ENCODE results near the gene PFN4.
"Not testable (repeated sequence)": the region's sequence is repeated elsewhere in the genome, so short reads cannot be mapped to it uniquely, and the experiment has no call there.

Gene PFN4

DNA sequence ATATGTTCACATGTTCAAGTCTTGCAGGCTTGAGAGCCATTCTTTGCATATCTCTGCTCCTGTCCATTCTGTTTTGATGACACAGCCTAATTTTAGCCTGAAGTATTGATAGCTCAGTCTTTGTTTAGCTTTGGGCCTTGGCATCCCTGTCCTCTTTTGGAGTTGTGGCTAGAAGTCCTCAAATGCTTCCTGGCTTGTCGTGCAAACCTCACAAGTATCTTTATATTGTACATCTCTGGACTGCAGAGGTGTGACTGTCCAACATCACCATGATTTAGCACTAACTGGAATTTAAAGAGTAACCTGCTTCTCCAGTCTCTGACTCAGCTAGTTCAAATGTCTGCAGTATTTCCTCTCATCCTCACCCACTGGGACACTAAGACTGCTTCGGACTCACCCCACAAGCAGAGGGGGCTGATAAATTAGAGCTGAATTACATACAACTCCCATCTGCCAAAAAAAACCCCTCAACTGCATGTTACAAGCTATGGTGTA lies 11.7 kb downstream of the PFN4 start:
- DNase-seq (ENCODE audit: low read depth in 2 of 2): no peak

- DNase-seq (ENCODE audit: low read depth in 2 of 2): no peak
These were observed 12.4 kb downstream of the PFN4 start for GRCh38 chr2:24110660-24111303.

DNA sequence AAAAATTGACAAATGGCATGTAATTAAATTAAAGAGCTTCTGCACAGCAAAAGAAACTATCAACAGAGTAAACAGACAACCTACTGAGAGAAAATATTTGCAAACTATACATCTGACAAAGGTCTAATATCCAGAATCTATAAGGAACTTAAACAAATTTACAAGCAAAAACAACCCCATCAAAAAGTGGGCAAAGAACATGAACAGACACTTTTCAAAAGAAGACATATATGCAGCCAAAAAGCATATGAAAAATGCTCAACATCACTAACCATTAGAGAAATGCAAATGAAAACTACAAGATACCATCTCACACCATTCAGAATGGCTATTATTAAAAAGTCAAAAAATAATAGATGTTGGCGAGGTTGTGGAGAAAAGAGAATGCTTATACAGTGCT lies 13.7 kb downstream of the PFN4 start:
- not testable (repeated sequence) for DNase-seq (ENCODE audit: low read depth in 2 of 2)

GRCh38 chr2:24107336-24107735 lies 15.8 kb downstream of the PFN4 start:
- DNase-seq (ENCODE audit: low read depth in 2 of 2): no peak

DNA sequence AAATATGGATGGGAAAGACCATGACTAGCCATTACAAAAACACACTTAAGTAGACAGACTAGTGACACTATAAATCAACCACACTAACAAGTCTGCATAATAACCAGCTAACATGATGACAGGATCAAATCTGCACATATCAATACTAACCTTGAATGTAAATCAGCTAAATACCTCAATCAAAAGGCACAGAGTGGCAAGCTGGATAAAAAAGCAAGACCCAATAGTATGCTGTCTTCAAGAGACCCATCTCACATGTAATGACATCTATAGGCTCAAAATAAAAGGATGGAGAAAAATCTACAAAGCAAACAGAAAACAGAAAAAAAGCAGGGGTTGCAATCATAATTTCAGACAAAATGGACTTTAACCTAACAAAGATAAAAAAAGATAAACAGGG lies 16.3 kb downstream of the PFN4 start:
- DNase-seq (ENCODE audit: low read depth in 2 of 2): no peak

DNA sequence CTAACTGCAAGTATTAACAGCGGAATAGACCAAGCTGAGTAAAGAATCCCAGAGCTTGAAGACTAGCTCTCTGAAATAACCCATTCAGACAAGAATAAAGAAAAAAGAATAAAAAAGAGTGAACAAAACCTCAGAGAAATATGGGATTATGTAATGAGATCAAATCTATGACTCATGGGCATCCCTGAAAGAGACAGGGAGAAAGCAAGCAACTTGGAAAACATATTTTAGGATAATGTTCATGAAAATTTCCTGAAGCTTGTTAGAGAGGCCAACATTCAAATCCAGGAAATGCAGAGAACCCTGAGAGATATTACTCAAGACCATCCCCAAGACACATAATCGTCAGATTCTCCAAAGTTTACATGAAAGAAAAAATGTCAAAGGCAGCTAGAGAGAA lies 17.3 kb downstream of the PFN4 start:
- DNase-seq (ENCODE audit: low read depth in 2 of 2): no peak

DNA sequence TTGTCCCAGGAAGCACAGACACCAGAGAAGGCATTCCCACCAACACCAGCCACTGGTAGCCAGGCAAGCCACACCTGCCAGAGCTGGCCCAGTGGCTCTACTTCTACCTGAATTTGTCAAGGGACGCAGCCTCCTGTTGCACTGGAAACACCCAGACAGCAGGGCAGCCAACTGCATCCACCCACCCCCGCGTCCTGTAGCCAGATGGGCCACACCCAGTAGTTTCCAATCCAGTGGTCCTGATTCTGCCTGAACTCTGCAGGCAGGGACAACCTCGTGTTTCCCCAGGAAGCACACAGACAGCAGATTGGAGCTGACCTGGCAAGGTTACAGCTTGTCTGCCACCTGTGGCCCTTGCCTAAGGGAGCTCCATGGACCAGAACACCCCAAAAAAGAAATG lies 18.2 kb downstream of the PFN4 start:
- no peak for DNase-seq (ENCODE audit: low read depth in 2 of 2)

GRCh38 chr2:24104110-24104650 lies 19.0 kb downstream of the PFN4 start:
- no peak for DNase-seq (ENCODE audit: low read depth in 2 of 2)

GRCh38 chr2:24102677-24103076 lies 20.5 kb downstream of the PFN4 start:
- DNase-seq (ENCODE audit: low read depth in 2 of 2): no peak

- no peak for DNase-seq (ENCODE audit: low read depth in 2 of 2)
These were observed 21.1 kb downstream of the PFN4 start for GRCh38 chr2:24101992-24102391.

- not testable (repeated sequence) for DNase-seq (ENCODE audit: low read depth in 2 of 2)
These were observed 22.4 kb downstream of the PFN4 start for GRCh38 chr2:24100732-24101131.

GRCh38 chr2:24095171-24095677 lies 27.9 kb downstream of the PFN4 start:
- DNase-seq (ENCODE audit: low read depth in 2 of 2): not testable (repeated sequence)

DNA sequence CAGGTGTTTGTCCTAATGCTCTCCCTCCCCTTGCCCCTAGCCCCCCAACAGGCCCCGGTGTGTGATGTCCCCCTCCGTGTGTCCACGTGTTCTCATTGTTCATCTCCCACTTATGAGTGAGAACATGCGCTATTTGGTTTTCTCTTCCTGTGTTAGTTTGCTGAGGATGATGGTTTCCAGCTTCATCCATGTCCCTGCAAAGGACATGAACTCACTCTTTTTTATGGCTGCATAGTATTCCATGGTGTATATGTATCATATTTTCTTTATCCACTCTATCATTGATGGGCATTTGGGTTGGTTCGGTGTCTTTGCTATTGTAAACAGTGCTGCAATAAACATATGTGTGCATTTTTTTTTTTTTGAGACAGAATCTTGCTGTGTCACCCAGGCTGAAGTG lies 29.9 kb downstream of the PFN4 start:
- DNase-seq (ENCODE audit: low read depth in 2 of 2): not testable (repeated sequence)

DNA sequence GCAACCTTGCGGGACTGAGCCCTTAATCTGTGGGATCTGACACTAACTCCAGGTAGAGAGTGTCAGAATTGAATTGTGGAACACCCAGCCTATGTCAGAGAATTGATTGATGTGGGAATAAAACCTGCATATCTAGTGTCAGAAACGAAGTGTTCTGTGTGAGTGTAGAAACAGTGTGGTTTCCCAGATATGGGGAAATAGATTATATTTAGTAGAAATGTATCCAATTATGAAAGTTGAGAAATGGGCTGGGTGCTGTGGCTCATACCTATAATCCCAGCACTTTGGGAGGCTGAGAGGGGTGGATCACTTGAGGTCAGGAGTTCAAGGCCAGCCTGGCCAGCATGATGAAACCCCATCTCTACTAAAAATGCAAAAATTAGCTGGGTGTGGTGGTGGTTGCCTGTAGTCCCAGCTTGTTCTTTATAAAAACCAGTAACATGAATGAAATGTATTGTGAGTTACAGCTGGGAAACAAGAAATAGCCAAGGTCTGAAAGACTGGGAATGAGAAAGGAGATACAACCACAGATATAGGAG lies 34.2 kb downstream of the PFN4 start:
- DNase-seq (ENCODE audit: low read depth in 2 of 2): no peak

DNA sequence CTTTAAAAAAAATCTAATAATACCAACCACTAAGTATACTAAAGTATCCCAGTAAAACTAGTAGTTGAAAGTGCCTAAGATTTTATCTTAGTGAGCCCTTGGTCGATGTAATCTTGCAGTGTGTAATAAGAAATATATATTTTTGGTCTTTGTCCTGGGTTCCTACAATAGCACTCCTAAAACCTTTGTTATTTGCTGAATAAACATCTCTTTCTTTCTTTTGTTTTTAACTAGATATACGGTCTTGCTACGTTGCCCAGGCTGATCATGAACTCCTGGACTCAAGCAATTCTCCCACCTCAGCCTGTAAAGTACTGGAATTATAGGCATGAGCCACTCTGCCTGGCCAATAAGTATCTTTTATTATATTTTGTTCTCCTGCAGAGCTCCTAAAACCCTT lies 36.1 kb downstream of the PFN4 start:
- no peak for DNase-seq (ENCODE audit: low read depth in 2 of 2)

- no peak for DNase-seq (ENCODE audit: low read depth in 2 of 2)
These were observed 36.9 kb downstream of the PFN4 start for GRCh38 chr2:24086241-24086640.

DNA sequence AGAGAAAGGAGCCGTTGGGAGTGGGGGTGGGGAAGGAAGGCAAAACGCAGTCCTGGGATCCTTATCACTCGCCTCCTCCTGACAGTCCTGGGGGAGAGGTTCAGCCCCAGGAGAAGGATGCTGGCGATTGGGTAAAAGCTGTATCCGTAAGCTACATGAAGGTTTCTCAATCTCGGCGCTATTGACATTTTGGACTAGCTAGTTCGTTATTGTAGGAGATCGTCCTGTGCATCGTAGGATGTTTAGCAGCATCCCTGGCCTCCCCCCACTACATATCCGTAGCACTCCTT lies 38.0 kb downstream of the PFN4 start:
- DNase-seq (ENCODE audit: low read depth in 2 of 2): no peak

DNA sequence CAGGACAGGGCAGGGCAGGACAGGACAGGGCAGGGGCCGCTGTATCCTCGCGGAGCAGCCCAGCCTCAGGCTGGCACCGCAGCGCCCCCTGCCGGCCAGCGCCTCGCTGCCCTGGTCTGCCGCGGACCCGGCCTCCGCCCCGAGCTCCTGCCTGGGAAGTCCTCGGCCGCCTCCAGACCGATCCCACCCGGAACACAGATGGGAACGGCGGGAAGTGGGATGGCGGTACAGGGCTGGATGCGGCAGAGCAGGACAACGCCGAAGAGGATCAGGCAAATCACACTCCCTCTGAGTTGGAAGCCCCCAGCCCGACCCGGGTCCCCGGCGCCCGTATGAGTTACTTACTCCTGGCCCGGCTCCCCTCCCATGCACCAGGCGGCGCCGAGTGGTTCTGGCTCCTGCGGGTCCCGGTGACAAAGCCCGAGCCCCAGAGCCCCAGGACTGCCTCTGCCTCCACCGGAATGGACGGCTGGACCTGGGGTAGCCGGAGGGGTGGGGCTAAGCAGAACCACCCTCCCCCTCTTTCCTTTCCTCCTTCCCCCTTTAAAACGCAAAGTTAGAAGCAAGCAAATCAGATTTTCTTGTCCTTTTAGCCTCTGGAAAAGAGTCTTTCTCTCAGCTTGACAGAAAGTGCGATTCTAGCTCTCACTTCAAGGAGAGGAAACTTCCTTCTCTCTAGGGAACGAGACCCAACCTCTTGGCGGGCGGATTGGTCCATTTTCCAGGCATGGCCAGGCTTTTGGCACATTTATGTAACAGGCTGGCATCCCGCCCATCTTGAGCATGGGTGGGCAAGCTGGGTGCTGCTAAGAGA lies 38.5 kb downstream of the PFN4 start, which contains the start of gene TP53I3:
TP53I3 (minus strand) TSS at position 449 of the 814 bp plus-strand sequence. CDS start 508 bp downstream, outside the sequence.
- DNase-seq (ENCODE audit: low read depth in 2 of 2): peak; percentile 52 to 78

DNA sequence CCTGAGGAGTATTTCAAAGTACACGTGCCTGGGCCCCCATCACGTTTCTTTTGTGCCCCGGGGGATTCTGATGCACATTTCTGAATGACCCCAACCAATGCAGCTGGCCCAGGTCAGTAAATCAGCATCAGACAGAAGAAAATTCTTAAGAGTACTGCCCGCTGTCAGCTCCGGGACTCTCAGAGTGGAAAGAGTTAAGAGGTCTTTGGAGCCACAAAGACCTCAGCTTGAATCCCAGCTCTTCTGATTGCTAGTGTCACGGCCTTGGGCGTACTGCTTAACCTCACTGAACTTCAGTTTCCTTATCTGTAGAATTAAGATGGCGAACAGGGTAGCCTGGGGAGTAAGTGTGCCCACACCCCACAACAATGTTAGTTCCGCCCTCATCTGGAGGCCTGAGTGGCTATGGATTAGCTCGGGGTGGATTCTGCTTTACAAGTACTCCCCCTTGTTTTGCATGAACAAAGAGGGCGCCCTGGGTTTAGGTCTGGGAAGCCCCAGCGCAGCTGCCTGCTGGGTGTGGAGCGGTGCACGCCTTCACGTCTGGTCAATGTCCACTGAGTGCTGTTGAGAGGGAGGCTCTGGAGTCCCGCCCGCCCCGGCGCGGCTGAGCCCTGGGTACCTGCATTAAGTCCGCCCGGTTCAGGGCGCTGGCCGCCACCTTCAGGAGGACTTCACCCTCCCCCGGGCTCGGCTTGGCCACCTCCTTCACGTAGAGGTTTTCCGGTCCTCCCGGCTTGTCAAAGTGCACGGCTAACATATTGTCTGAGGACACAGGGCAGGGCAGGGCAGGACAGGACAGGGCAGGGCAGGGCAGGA lies 39.4 kb downstream of the PFN4 start:
- no peak for DNase-seq (ENCODE audit: low read depth in 2 of 2)

GRCh38 chr2:24082787-24083566 lies 40.2 kb downstream of the PFN4 start:
- no peak for DNase-seq (ENCODE audit: low read depth in 2 of 2)

DNA sequence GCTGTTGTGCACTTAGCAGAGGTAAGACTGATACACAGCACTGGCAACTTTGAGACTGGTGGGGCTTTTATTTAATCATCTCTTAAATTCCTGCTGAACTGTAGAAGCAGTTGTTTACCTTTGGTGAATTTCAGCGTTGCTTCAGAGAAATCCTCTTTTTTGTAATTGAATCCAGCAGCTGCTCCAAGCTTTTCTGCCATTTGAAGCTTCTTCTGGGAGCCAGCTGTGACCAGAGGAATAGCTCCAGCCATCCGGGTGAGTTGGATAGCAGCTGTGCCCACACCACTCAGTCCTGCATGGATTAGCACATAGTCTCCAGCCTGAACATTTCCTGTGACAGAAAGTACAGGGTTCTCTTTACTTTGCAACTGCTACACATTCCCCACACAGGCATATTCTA lies 42.4 kb downstream of the PFN4 start:
- DNase-seq (ENCODE audit: low read depth in 2 of 2): no peak

Data from stimulated activated CD4-positive, alpha-beta T cell treated with anti-CD3 and anti-CD28 coated beads, Interleukin-15, amount 100 ng/mL, for 48 hours (primary cell).